ENCODE measurements around the gene PBX4. TPM values are rescaled to one million over a fixed set of nuclear protein-coding genes. Genes with fewer than 3 reads are reported as not detected.

The PBX4 gene
- total RNA-seq, 4 donors from 2014 or later = 1.3 to 2.8 (median 1.6) TPM; not detected in 1

DNA sequence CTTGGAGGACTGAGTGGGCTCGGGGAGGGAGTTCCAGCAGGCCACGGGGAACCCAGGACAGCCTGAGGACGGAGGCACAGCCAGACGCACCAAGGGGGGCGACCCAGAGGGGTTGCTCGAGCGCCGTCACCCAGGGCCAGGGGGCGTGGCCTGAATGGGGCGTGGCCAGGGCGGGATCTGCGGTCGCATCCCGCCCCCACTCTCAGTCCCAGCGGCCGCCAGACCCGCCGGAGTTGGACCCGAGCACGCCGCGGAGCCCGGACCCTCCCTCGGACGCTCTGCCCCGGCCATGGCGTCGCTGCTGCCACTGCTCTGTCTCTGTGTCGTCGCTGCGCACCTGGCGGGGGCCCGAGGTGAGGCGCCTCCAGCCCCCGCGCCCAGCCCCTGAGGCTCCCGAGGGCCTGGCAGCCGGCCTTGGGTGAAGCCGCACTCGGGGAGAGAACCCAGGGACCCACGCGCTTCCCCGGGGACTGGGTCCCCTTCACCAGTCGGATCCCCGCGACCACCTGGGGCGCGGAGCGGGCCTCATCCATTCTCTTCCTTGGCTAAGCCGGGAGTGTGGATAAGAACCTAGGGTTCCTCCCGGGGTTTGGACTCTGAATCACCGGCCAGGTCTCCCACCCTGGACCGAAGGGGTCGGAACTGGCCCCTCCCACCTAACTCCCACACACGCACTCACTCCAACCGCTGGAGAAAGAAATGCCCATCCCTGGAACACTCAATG lies 80.3 kb downstream of the PBX4 start, which contains the start of gene CILP2:
Gene CILP2 (plus strand): TSS at position 205 of the 724 bp plus-strand sequence. CDS start 85 bp downstream, at position 290.
- intact Hi-C loops (cut with DNase I; ENCODE audit: low total_unique reads) = loop anchor here (10.0 kb wide), 1 partner anchor 107 kb away; the partner anchor contains the start of gene GMIP
- Histone ChIP-seq H3K36me3 (no peaks in the 10 kb centered on the region), H3K4me3 (peak within 1 kb of the TSS in 1 of 2 donors; percentile 26), H3K4me1 (peaks cover 0 to 17% of the 10 kb centered on the region in 2 donors), H3K27ac (no peak within 1 kb of the TSS), H3K9me3 (no peaks in the 10 kb centered on the region), H3K27me3 (peaks cover 19 to 25% of the 10 kb centered on the region in 2 donors)
- no peak for DNase-seq
- TF ChIP-seq, protein P1, sequence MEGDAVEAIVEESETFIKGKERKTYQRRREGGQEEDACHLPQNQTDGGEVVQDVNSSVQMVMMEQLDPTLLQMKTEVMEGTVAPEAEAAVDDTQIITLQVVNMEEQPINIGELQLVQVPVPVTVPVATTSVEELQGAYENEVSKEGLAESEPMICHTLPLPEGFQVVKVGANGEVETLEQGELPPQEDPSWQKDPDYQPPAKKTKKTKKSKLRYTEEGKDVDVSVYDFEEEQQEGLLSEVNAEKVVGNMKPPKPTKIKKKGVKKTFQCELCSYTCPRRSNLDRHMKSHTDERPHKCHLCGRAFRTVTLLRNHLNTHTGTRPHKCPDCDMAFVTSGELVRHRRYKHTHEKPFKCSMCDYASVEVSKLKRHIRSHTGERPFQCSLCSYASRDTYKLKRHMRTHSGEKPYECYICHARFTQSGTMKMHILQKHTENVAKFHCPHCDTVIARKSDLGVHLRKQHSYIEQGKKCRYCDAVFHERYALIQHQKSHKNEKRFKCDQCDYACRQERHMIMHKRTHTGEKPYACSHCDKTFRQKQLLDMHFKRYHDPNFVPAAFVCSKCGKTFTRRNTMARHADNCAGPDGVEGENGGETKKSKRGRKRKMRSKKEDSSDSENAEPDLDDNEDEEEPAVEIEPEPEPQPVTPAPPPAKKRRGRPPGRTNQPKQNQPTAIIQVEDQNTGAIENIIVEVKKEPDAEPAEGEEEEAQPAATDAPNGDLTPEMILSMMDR (IDR thresholded peaks at IDR 0.05) = no peak
- TF ChIP-seq POLR2A (IDR thresholded peaks at IDR 0.05) = no peak

DNA sequence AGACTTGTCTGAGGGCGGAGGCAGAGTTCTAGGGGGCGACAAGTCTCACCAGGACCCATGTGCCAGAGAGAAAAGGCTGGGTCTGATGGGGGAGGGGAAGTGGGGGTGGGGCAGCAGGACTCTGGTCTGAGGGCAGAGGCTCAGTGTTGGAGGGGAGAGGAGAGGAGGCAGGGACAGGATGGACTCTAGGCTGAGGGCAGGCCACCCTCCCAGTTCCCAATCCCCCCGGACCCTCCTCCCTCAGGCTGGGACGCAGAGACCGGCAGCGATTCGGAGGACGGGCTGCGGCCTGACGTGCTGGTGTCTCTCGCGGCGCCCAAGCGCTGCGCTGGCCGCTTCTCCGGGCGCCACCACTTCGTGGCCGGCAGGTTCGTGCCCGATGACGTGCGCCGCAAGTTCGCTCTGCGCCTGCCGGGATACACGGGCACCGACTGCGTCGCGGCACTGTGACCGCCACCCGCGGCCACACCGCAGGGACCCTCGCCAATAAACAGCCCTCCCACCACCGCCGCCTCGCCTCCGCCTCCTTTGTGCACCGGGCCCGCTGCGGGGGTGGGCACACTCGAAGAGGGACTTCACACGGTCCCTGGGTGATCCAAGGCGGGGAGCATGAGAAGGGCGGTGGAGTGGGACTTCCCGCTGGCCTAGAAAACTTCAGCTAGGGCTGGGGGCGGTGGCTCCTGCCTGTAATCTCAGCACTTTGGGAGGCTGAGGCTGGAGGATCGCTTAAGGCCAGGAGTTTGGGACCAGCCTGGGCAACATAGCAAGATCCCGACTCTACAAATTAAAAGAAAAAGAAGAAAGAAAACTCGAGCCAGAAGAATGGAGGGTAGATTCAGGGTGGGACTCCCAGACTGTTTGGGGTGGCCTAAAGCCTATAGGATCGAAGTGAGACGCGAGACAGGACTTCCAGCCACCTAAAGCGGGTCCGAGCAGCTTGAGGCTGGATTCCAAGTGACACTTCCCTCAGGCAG lies 81.1 kb downstream of the PBX4 start:
- no peaks in the 10 kb centered on the region for H3K9me3 ChIP-seq
- H3K36me3 ChIP-seq = no peaks in the 10 kb centered on the region
- TF ChIP-seq, protein P1 (IDR thresholded peaks at IDR 0.05) = no peak
- no peak for TF ChIP-seq POLR2A (IDR thresholded peaks at IDR 0.05)
- intact Hi-C loops (cut with DNase I; ENCODE audit: low total_unique reads) = loop anchor here (10.0 kb wide), 1 partner anchor 107 kb away; the partner anchor contains the start of gene GMIP
- peaks cover 0 to 20% of the 10 kb centered on the region in 2 donors for H3K4me1 ChIP-seq
- H3K27ac ChIP-seq = no peak overlapping the region
- no peak for DNase-seq
- peaks cover 19 to 25% of the 10 kb centered on the region in 2 donors for H3K27me3 ChIP-seq
- no peak overlapping the region for H3K4me3 ChIP-seq

GRCh38 chr19:19535311-19536191 lies 82.9 kb downstream of the PBX4 start:
- no peak for TF ChIP-seq POLR2A (IDR thresholded peaks at IDR 0.05)
- TF ChIP-seq, protein P1 (IDR thresholded peaks at IDR 0.05) = no peak
- DNase-seq = no peak
- Histone ChIP-seq H3K4me3 (no peak overlapping the region), H3K36me3 (no peaks in the 10 kb centered on the region), H3K9me3 (no peaks in the 10 kb centered on the region), H3K4me1 (peaks cover 0 to 12% of the 10 kb centered on the region in 2 donors), H3K27me3 (peaks cover under 1 to 17% of the 10 kb centered on the region in 2 donors), H3K27ac (no peak overlapping the region)
- intact Hi-C loops (cut with DNase I; ENCODE audit: low total_unique reads) = loop anchor here (10.0 kb wide), 1 partner anchor 109 kb away; the partner anchor contains the start of gene GMIP

DNA sequence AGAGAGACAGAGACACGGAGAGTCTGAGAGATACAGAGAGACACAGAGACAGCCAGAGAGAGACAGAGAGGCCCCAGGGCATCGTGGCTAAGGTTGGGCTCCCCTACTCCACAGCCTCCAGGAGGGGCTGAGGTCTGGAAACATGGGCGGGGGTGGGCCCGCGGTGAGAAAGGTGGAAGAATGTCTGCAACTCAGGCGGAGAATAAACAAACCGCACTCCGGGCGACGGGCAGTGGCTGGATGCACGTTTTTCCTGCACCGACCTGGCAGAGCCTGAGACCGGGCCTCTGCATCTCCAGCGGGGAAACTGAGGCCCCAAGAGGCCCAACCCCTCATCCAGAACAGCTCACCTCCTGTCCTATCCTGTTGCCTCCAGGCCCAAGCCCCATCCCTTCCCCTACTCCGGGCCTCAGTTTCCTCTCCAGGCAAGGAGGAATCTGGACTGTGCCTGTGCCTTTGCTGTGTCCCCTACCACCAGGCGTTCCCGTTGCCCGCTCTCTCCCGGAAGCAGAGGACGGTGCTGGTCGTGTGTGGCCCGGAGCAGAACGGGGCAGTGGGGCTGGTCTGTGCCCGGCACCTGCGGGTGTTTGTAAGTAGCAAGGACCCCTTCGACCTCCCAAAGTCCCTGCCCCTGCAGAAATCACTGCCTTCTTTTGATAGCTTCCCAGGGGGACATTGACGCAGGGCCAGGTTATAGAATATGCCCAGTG lies 83.8 kb downstream of the PBX4 start:
- no peak for DNase-seq
- H3K27me3 ChIP-seq = peaks cover 0 to 8% of the 10 kb centered on the region in 2 donors
- H3K4me3 ChIP-seq = no peak overlapping the region
- peaks cover 0 to 8% of the 10 kb centered on the region in 2 donors for H3K4me1 ChIP-seq
- H3K27ac ChIP-seq = no peak overlapping the region
- no peaks in the 10 kb centered on the region for H3K36me3 ChIP-seq
- no peaks in the 10 kb centered on the region for H3K9me3 ChIP-seq
- intact Hi-C loops (cut with DNase I; ENCODE audit: low total_unique reads) = loop anchor here (10.0 kb wide), 1 partner anchor 110 kb away; the partner anchor contains the start of gene GMIP
- TF ChIP-seq, protein P1 (IDR thresholded peaks at IDR 0.05) = no peak
- no peak for TF ChIP-seq POLR2A (IDR thresholded peaks at IDR 0.05)

Measured in uterus (tissue), 4 donors.